HEK293T (cell line): ENCODE data around the gene ABCC8.

ENCODE experiments used
- CTCF ChIA-PET: fragments of 350-600 bp; formaldehyde crosslinking; extraction: SDS; loops from one replicate; lab custom pipeline; 2021; ENCODE audit warnings: antibody characterized with exemption, inconsistent platforms; lab: Yijun Ruan, JAX
- POLR2A ChIA-PET: fragments of 350-600 bp; formaldehyde crosslinking; extraction: SDS; loops from one replicate; lab custom pipeline; 2020; ENCODE audit warnings: antibody characterized with exemption, inconsistent platforms; lab: Yijun Ruan, JAX
- DNase-seq: peaks from one replicate; pipeline ENCODE4 v3.0.0; 2012; ENCODE audit warnings: mixed read lengths; ENCODE audit errors: extremely low spot score
- ARNT ChIP-seq: fragments of 450-650 bp; IDR thresholded peaks from 2 replicates; pipeline ENCODE4 v1.6.1; 2017; ENCODE audit warnings: mild to moderate bottlenecking
- BHLHE40 ChIP-seq: fragments of 450-650 bp; IDR thresholded peaks from 2 replicates; pipeline ENCODE4 v1.6.1; 2016; ENCODE audit warnings: mild to moderate bottlenecking, moderate library complexity, borderline replicate concordance
- CTBP1 ChIP-seq: fragments of 450-650 bp; IDR thresholded peaks from 2 replicates; pipeline ENCODE4 v1.6.1; 2016; ENCODE audit warnings: borderline replicate concordance
- ELF4 ChIP-seq: fragments of 450-650 bp; IDR thresholded peaks from 2 replicates; pipeline ENCODE4 v1.6.1; 2017; ENCODE audit warnings: antibody characterized with exemption
- FOXA1 ChIP-seq: fragments of 450-650 bp; IDR thresholded peaks from 2 replicates; pipeline ENCODE4 v1.6.1; 2016; ENCODE audit warnings: mild to moderate bottlenecking
- FOXK2 ChIP-seq: fragments of 450-650 bp; IDR thresholded peaks from 2 replicates; pipeline ENCODE4 v1.6.1; 2016; ENCODE audit warnings: mild to moderate bottlenecking
- FOXM1 ChIP-seq: fragments of 450-650 bp; IDR thresholded peaks from 2 replicates; pipeline ENCODE4 v1.6.1; 2017; ENCODE audit warnings: mild to moderate bottlenecking, borderline replicate concordance
- HDGF ChIP-seq: fragments of 450-650 bp; IDR thresholded peaks from 2 replicates; pipeline ENCODE4 v1.6.1; 2017; ENCODE audit warnings: antibody characterized with exemption, borderline replicate concordance
- L3MBTL2 ChIP-seq: fragments of 450-650 bp; conservative IDR thresholded peaks from 2 replicates; pipeline ENCODE4 v1.6.1; 2016; ENCODE audit warnings: mild to moderate bottlenecking
- LEF1 ChIP-seq: fragments of 450-650 bp; IDR thresholded peaks from 2 replicates; pipeline ENCODE4 v1.6.1; 2017; ENCODE audit warnings: mild to moderate bottlenecking, borderline replicate concordance
- NFRKB ChIP-seq: fragments of 450-650 bp; IDR thresholded peaks from 2 replicates; pipeline ENCODE4 v1.6.1; 2016; ENCODE audit warnings: mild to moderate bottlenecking, moderate library complexity
- PKNOX1 ChIP-seq: fragments of 450-650 bp; IDR thresholded peaks from 2 replicates; pipeline ENCODE4 v1.6.1; 2016
- SP1 ChIP-seq: fragments of 450-650 bp; IDR thresholded peaks from 2 replicates; pipeline ENCODE4 v1.6.1; 2017
- SUZ12 ChIP-seq: fragments of 450-650 bp; IDR thresholded peaks from 2 replicates; pipeline ENCODE4 v1.6.1; 2016; ENCODE audit warnings: mild to moderate bottlenecking
- TARDBP ChIP-seq: fragments of 450-650 bp; IDR thresholded peaks from 2 replicates; pipeline ENCODE4 v1.6.1; 2016
- ZNF384 ChIP-seq: fragments of 450-650 bp; IDR thresholded peaks from 2 replicates; pipeline ENCODE4 v1.6.1; 2016

ABCC8 gene

GRCh38 chr11:17477361-17477760 is 716 bp upstream of the ABCC8 start:
- DNase-seq: no peak
- ChIA-PET POLR2A (no interaction called here), CTCF (no interaction called here)
- no peak for TF ChIP-seq BHLHE40
- no peak for TF ChIP-seq FOXK2
- no peak for TF ChIP-seq SP1
- no peak for TF ChIP-seq PKNOX1
- no peak for TF ChIP-seq ELF4
- TF ChIP-seq ZNF384: no peak
- no peak for TF ChIP-seq CTBP1
- TF ChIP-seq NFRKB: no peak
- no peak for TF ChIP-seq L3MBTL2
- no peak for TF ChIP-seq ARNT
- no peak for TF ChIP-seq TARDBP
- TF ChIP-seq FOXA1: no peak
- no peak for TF ChIP-seq FOXM1
- TF ChIP-seq SUZ12: no peak
- no peak for TF ChIP-seq LEF1
- no peak for TF ChIP-seq HDGF

GRCh38 chr11:17477084-17477333 is 364 bp upstream of the ABCC8 start:
- TF ChIP-seq SP1 (no peak), ARNT (no peak), FOXK2 (no peak), HDGF (no peak), L3MBTL2 (no peak), TARDBP (no peak), SUZ12 (no peak), ZNF384 (no peak), ELF4 (no peak), LEF1 (no peak), NFRKB (no peak), FOXA1 (no peak), BHLHE40 (no peak), PKNOX1 (no peak), FOXM1 (no peak), CTBP1 (no peak)
- DNase-seq: no peak
- POLR2A ChIA-PET: no interaction called here
- CTCF ChIA-PET: no interaction called here

- ChIA-PET CTCF (interaction anchor here (0.6 to 1.0 kb wide), 2 partner anchors 41 to 52 kb away, joined by 3 to 7 read pairs; no protein-coding TSS in a partner anchor), POLR2A (no interaction called here)
- DNase-seq: peak; percentile 18
- TF ChIP-seq ZNF384 (no peak), HDGF (no peak), CTBP1 (no peak), ARNT (no peak), NFRKB (no peak), PKNOX1 (no peak), FOXM1 (no peak), SUZ12 (no peak), LEF1 (no peak), TARDBP (no peak), FOXA1 (no peak), ELF4 (no peak), L3MBTL2 (no peak), BHLHE40 (no peak), SP1 (no peak), FOXK2 (no peak)
Observed at GRCh38 chr11:17475666-17476316, 854 bp downstream of the ABCC8 start.

- DNase-seq: peak; percentile 78
Observed at GRCh38 chr11:17473071-17473744, 3.4 kb downstream of the ABCC8 start.

GRCh38 chr11:17472467-17472866 is 4.2 kb downstream of the ABCC8 start:
- DNase-seq: no peak
- ChIA-PET CTCF (interaction anchor here (1.0 kb wide), 1 partner anchor 8 kb away, joined by 4 read pairs; no protein-coding TSS in a partner anchor), POLR2A (no interaction called here)
- TF ChIP-seq PKNOX1: no peak
- no peak for TF ChIP-seq CTBP1
- TF ChIP-seq ELF4: no peak
- TF ChIP-seq ZNF384: no peak
- TF ChIP-seq TARDBP: no peak
- TF ChIP-seq BHLHE40: no peak
- TF ChIP-seq FOXM1: no peak
- no peak for TF ChIP-seq NFRKB
- TF ChIP-seq SP1: no peak
- TF ChIP-seq ARNT: no peak
- TF ChIP-seq FOXK2: no peak
- TF ChIP-seq HDGF: no peak
- TF ChIP-seq SUZ12: no peak
- no peak for TF ChIP-seq LEF1
- TF ChIP-seq L3MBTL2: no peak
- no peak for TF ChIP-seq FOXA1

More at GRCh38 chr11:17473071-17473744, 3.4 kb downstream of the ABCC8 start:
- CTCF ChIA-PET: interaction anchor here (0.5 to 1.2 kb wide), 5 partner anchors 9 to 265 kb away, joined by 3 to 4 read pairs (median 3); partner anchors contain the start of gene PIK3C2A
- POLR2A ChIA-PET: no interaction called here
- no peak for TF ChIP-seq CTBP1
- TF ChIP-seq L3MBTL2: no peak
